Natural killer cell (primary cell): ENCODE results near the gene CLCC1. TPM values are rescaled to one million over a fixed set of nuclear protein-coding genes. Genes with fewer than 3 reads are reported as not detected.

ENCODE experiments used
- ATAC-seq, 3 donors: fragments of 150-1000 bp in 2 of 3; fragments of 200-7000 bp in 1 of 3; cut with Tn5 transposase; 1 replicate in 1 of 3; 2 replicates in 2 of 3; pipeline ENCODE4 v1.10.0; 2021; ENCODE audit warnings: mild to moderate bottlenecking in 2 of 3, moderate library complexity in 2 of 3
- DNase-seq, 2 donors: peaks; one replicate each; pipeline versions ENCODE4 v3.0.0 to v3.0.0-alpha.2; 2013 to 2021; ENCODE audit warnings: mixed read lengths in 1 of 2
- H3K27ac ChIP-seq: one replicate; pipeline ENCODE4 v1.5.1; 2013; ENCODE audit warnings: mild to moderate bottlenecking, low read length
- H3K27me3 ChIP-seq: one replicate; pipeline ENCODE4 v1.6.1; 2013; ENCODE audit warnings: low read length; ENCODE audit not compliant: control insufficient read depth, insufficient read depth
- H3K36me3 ChIP-seq: one replicate; pipeline ENCODE4 v1.6.1; 2013; ENCODE audit warnings: low read length; ENCODE audit not compliant: control insufficient read depth, insufficient read depth
- H3K4me1 ChIP-seq: one replicate; pipeline ENCODE4 v1.6.1; 2013; ENCODE audit warnings: low read length; ENCODE audit not compliant: control insufficient read depth, insufficient read depth
- H3K4me3 ChIP-seq: one replicate; pipeline ENCODE4 v1.5.1; 2013; ENCODE audit warnings: low read length
- H3K9me3 ChIP-seq: one replicate; pipeline ENCODE4 v1.6.1; 2013; ENCODE audit warnings: low read length; ENCODE audit not compliant: control insufficient read depth, insufficient read depth
- H3K27ac Mint-ChIP-seq, 2 donors: one replicate each; pipeline ENCODE4 v1.8.0; 2022; ENCODE audit warnings: mild to moderate bottlenecking in 2 of 2, mixed read lengths in 2 of 2, moderate library complexity in 1 of 2
- H3K27me3 Mint-ChIP-seq, 2 donors: one replicate each; pipeline ENCODE4 v1.8.0; 2022; ENCODE audit warnings: low read depth in 2 of 2, mixed read lengths in 2 of 2
- H3K36me3 Mint-ChIP-seq: one replicate; pipeline ENCODE4 v1.8.0; 2022; ENCODE audit warnings: mixed read lengths
- H3K4me1 Mint-ChIP-seq, 2 donors: one replicate each; pipeline ENCODE4 v1.8.0; 2022; ENCODE audit warnings: mixed read lengths in 2 of 2
- H3K4me3 Mint-ChIP-seq: one replicate; pipeline ENCODE4 v1.8.0; 2022; ENCODE audit warnings: mild to moderate bottlenecking, moderate library complexity, mixed read lengths
- H3K9me3 Mint-ChIP-seq, 2 donors: one replicate each; pipeline ENCODE4 v1.8.0; 2022; ENCODE audit warnings: mixed read lengths in 2 of 2
- CTCF ChIP-seq: fragments of 200-600 bp; IDR thresholded peaks from one replicate; pipeline ENCODE4 v1.8.0; 2022; ENCODE audit warnings: antibody characterized with exemption
- WGBS: methylation state at CpG from one replicate; pipeline ENCODE4 v1.1.7; 2013; ENCODE audit warnings: missing lambda C conversion rate; ENCODE audit not compliant: insufficient coverage; 5-methylcytosine and 5-hydroxymethylcytosine counted together
- intact Hi-C: fragments of 100-400 bp; cut with micrococcal nuclease; formaldehyde crosslinking; loops from one replicate; pipeline ENCODE4 v1.14.2; 2022
- total RNA-seq, 4 donors: library from RNA; stranded (reverse); fragments of 120-200 nt in 1 of 4; gene quantifications; one replicate each; pipeline versions ENCODE4 v1.2.3 to v1.2.4, GENCODE V29; 2013 to 2022

The CLCC1 gene
- total RNA-seq, 3 donors from 2014 or later (not counting 1 experiment from before 2014, with no cell fraction given) = 12.8 to 25.8 (median 17.1) TPM

GRCh38 chr1:108961752-108962486 lies 1.4 kb downstream of the CLCC1 start:
- no peak for TF ChIP-seq CTCF
- H3K4me3 Mint-ChIP-seq = peak overlapping the region; percentile 93
- Histone ChIP-seq H3K4me3 (no peak overlapping the region), H3K27ac (no peak overlapping the region), H3K9me3 (no peaks in the 10 kb centered on the region), H3K36me3 (no peaks in the 10 kb centered on the region), H3K27me3 (peaks cover 3% of the 10 kb centered on the region), H3K4me1 (peaks cover 29% of the 10 kb centered on the region)
- DNase-seq (no peak), ATAC-seq (no peak)
- peaks cover 5 to 16% of the 10 kb centered on the region in 2 donors for H3K27me3 Mint-ChIP-seq
- H3K27ac Mint-ChIP-seq = peak overlapping the region; percentile 89 to 90
- 95% methylated on average over 15 of the region's 15 CpGs for WGBS
- no peaks in the 10 kb centered on the region for H3K9me3 Mint-ChIP-seq
- intact Hi-C loops = loop anchor here (2.0 to 5.0 kb wide), 4 partner anchors 80 to 270 kb away; partner anchors contain the start of genes GPSM2, PRPF38B and WDR47
- no peaks in the 10 kb centered on the region for H3K36me3 Mint-ChIP-seq
- peaks cover 32 to 35% of the 10 kb centered on the region in 2 donors for H3K4me1 Mint-ChIP-seq

GRCh38 chr1:108961198-108961597 lies 2.1 kb downstream of the CLCC1 start:
- H3K4me1 ChIP-seq = peaks cover 33% of the 10 kb centered on the region
- Mint-ChIP-seq H3K36me3 (no peaks in the 10 kb centered on the region), H3K27me3 (peaks cover 5 to 16% of the 10 kb centered on the region in 2 donors), H3K9me3 (no peaks in the 10 kb centered on the region), H3K27ac (no peak overlapping the region), H3K4me1 (peaks cover 39 to 43% of the 10 kb centered on the region in 2 donors), H3K4me3 (no peak overlapping the region)
- H3K4me3 ChIP-seq = no peak overlapping the region
- no peaks in the 10 kb centered on the region for H3K36me3 ChIP-seq
- H3K27me3 ChIP-seq = peaks cover 3% of the 10 kb centered on the region
- intact Hi-C loops = loop anchor here (5.0 kb wide), 3 partner anchors 81 to 269 kb away; partner anchors contain the start of genes GPSM2, PRPF38B and WDR47
- H3K9me3 ChIP-seq = peaks cover under 1% of the 10 kb centered on the region
- no peak for TF ChIP-seq CTCF
- 81% methylated on average over 7 of the region's 9 CpGs for WGBS
- H3K27ac ChIP-seq = no peak overlapping the region
- DNase-seq = peak in 1 of 2 donors; percentile 73
- no peak for ATAC-seq

- no peak overlapping the region for H3K4me3 ChIP-seq
- H3K9me3 Mint-ChIP-seq = no peaks in the 10 kb centered on the region
- no peak for TF ChIP-seq CTCF
- 97% methylated on average over 4 of the region's 5 CpGs for WGBS
- no peak overlapping the region for H3K27ac Mint-ChIP-seq
- no peak overlapping the region for H3K4me3 Mint-ChIP-seq
- DNase-seq (no peak), ATAC-seq (no peak)
- intact Hi-C loops = loop anchor here (5.0 kb wide), 3 partner anchors 82 to 268 kb away; partner anchors contain the start of genes GPSM2, PRPF38B and WDR47
- no peaks in the 10 kb centered on the region for H3K36me3 Mint-ChIP-seq
- peaks cover 5 to 16% of the 10 kb centered on the region in 2 donors for H3K27me3 Mint-ChIP-seq
- peaks cover 3% of the 10 kb centered on the region for H3K27me3 ChIP-seq
- H3K9me3 ChIP-seq = peaks cover 4% of the 10 kb centered on the region
- no peak overlapping the region for H3K27ac ChIP-seq
- H3K4me1 Mint-ChIP-seq = peaks cover 44 to 47% of the 10 kb centered on the region in 2 donors
- no peaks in the 10 kb centered on the region for H3K36me3 ChIP-seq
- H3K4me1 ChIP-seq = peaks cover 38% of the 10 kb centered on the region
These were observed 2.6 kb downstream of the CLCC1 start for GRCh38 chr1:108960719-108961118.
